GM12878 (cell line): Measurements from ENCODE around the gene ZMIZ1. TPM values are rescaled to one million over a fixed set of nuclear protein-coding genes. Genes with fewer than 3 reads are reported as not detected.

Source experiments
- ATAC-seq: fragments of 200-7000 bp; cut with Tn5 transposase; 3 replicates; pipeline ENCODE4 v1.9.1; 2020; ENCODE audit warnings: mild to moderate bottlenecking, moderate library complexity
- BruUV-seq: library from RNA; stranded (reverse); fragments of 400-500 nt; replicated peaks from 2 replicates; lab custom pipeline; 2021; lab: Mats Ljungman, UMichigan
- CTCF ChIA-PET: fragments of 300-600 bp; sonication (Branson Sonifier 250); formaldehyde crosslinking; extraction: SDS; loops from one replicate; lab custom pipeline; 2021; ENCODE audit warnings: inconsistent platforms; lab: Yijun Ruan, JAX
- POLR2A ChIA-PET: fragments of 350-600 bp; formaldehyde crosslinking; extraction: SDS; loops from one replicate; lab custom pipeline; 2021; ENCODE audit warnings: inconsistent platforms; lab: Charles Lee
- RAD21 ChIA-PET: fragments of 300-600 bp; sonication (Branson Sonifier 250); formaldehyde crosslinking; loops from one replicate; lab custom pipeline; 2023; ENCODE audit warnings: antibody characterized with exemption; ENCODE audit not compliant: unreplicated experiment; lab: Charles Lee
- SMC1A ChIA-PET: fragments of 300-600 bp; sonication (Branson Sonifier 250); formaldehyde crosslinking; loops from one replicate; lab custom pipeline; 2023; ENCODE audit not compliant: unreplicated experiment, uncharacterized antibody; lab: Charles Lee
- DNase-seq: peaks from one replicate; pipeline ENCODE4 v3.0.0-alpha.2; 2011; ENCODE audit warnings: low read depth, low spot score
- FAIRE-seq: peaks from 3 replicates; lab custom pipeline; 2011; peaks lifted over from hg19 to GRCh38; lab: Jason Lieb, UNC
- H2AFZ ChIP-seq: 2 replicates; pipeline ENCODE4 v1.6.0; 2011; ENCODE audit warnings: low read depth, low read length, control low read depth; ENCODE audit not compliant: control insufficient read depth
- H3K27ac ChIP-seq: 2 replicates; pipeline ENCODE4 v1.5.1; 2011; ENCODE audit warnings: control low read depth; ENCODE audit not compliant: control insufficient read depth, insufficient read depth
- H3K27me3 ChIP-seq, 2 experiments: replicated peaks in 1 of 2; 2 replicates each; pipeline versions ENCODE4 v1.6.0 to v1.6.1; 2011; ENCODE audit warnings: low read length in 1 of 2; ENCODE audit not compliant: control insufficient read depth in 2 of 2, insufficient read depth in 2 of 2
- H3K36me3 ChIP-seq, 2 experiments: 2 replicates each; pipeline ENCODE4 v1.5.1; 2011; ENCODE audit warnings: low read length in 1 of 2; ENCODE audit not compliant: control insufficient read depth in 2 of 2, insufficient read depth in 2 of 2
- H3K4me1 ChIP-seq: 2 replicates; pipeline ENCODE4 v1.6.1; 2011; ENCODE audit warnings: mild to moderate bottlenecking, low read length, moderate library complexity, mixed read lengths; ENCODE audit not compliant: control insufficient read depth, insufficient read depth
- H3K4me2 ChIP-seq: 2 replicates; pipeline ENCODE4 v1.6.0; 2011; ENCODE audit warnings: control low read depth; ENCODE audit not compliant: control insufficient read depth, insufficient read depth
- H3K4me3 ChIP-seq: fragments of 200-600 bp; sonication (generic); 2 replicates; pipeline ENCODE4 v1.5.1; 2016
- H3K79me2 ChIP-seq: 2 replicates; pipeline ENCODE4 v1.6.0; 2011; ENCODE audit warnings: low read length; ENCODE audit not compliant: control insufficient read depth, insufficient read depth
- H3K9ac ChIP-seq: 2 replicates; pipeline ENCODE4 v1.8.0; 2011; ENCODE audit warnings: low read length, control low read depth, mixed read lengths; ENCODE audit not compliant: control insufficient read depth, insufficient read depth
- H3K9me3 ChIP-seq: replicated peaks from 3 replicates; pipeline ENCODE4 v1.5.1; 2011; ENCODE audit warnings: mild to moderate bottlenecking, low read length; ENCODE audit not compliant: control insufficient read depth, insufficient read depth
- H4K20me1 ChIP-seq: 2 replicates; pipeline ENCODE4 v1.6.0; 2011; ENCODE audit not compliant: control insufficient read depth, insufficient read depth
- BACH1 ChIP-seq: fragments of 450-650 bp; IDR thresholded peaks from 2 replicates; pipeline ENCODE4 v1.6.1; 2017; ENCODE audit warnings: mild to moderate bottlenecking, borderline replicate concordance
- IRF5 ChIP-seq: fragments of 450-650 bp; IDR thresholded peaks from 2 replicates; pipeline ENCODE4 v1.6.1; 2017; ENCODE audit warnings: borderline replicate concordance
- POLR2AphosphoS2 ChIP-seq: IDR thresholded peaks from 2 replicates; pipeline ENCODE4 v1.6.1; 2011; ENCODE audit warnings: low read depth, mild to moderate bottlenecking, low read length, improper control_type of control experiment, moderate library complexity
- RAD51 ChIP-seq: fragments of 450-650 bp; IDR thresholded peaks from 2 replicates; pipeline ENCODE4 v1.6.1; 2016; ENCODE audit warnings: moderate library complexity, mild to moderate bottlenecking, inconsistent platforms
- SP1 ChIP-seq: IDR thresholded peaks from one replicate; pipeline ENCODE4 v1.6.1; 2011; ENCODE audit warnings: low read depth, low read length
- SREBF2 ChIP-seq: IDR thresholded peaks from 2 replicates; pipeline ENCODE4 v1.6.1; 2012; ENCODE audit warnings: mild to moderate bottlenecking, low read length
- STAT1 ChIP-seq: fragments of 450-650 bp; conservative IDR thresholded peaks from 2 replicates; pipeline ENCODE4 v1.6.1; 2014; ENCODE audit warnings: antibody characterized with exemption, mild to moderate bottlenecking
- ZBTB33 ChIP-seq: fragments of 450-650 bp; IDR thresholded peaks from 2 replicates; pipeline ENCODE4 v1.6.1; 2017; ENCODE audit warnings: mild to moderate bottlenecking
- WGBS: methylation state at CpG from one replicate; pipeline ENCODE4 v1.1.6; 2016; ENCODE audit warnings: low lambda C conversion rate; ENCODE audit not compliant: insufficient replicate concordance, insufficient coverage; ENCODE audit errors: missing lambda C conversion rate; 5-methylcytosine and 5-hydroxymethylcytosine counted together
- in situ Hi-C: fragments of 300-500 bp; cut with MboI; formaldehyde crosslinking; loops from 9 replicates; pipeline ENCODE4 v1.14.3; 2018; ENCODE audit warnings: mixed read lengths
- intact Hi-C: fragments of 100-400 bp; cut with micrococcal nuclease; formaldehyde crosslinking; loops from one replicate; pipeline ENCODE4 v1.14.2; 2022; ENCODE audit not compliant: unreplicated experiment
- polyA plus RNA-seq, 11 experiments: library from polyadenylated mRNA; depleted of rRNA in 4 of 11; unstranded in 6 of 11; stranded (reverse) in 5 of 11; fragments of >200 nt; fragmentation: Nextera tagmentation in 4 of 11; fragmentation: Illumina TruSeq in 1 of 11; extraction: Ambion mirVana in 4 of 11; extraction: Trizol in 1 of 11; gene quantifications; 1 replicate in 1 of 11; 2 replicates in 10 of 11; pipeline versions ENCODE4 v1.2.1 to v1.2.3, GENCODE V29; 2011 to 2016; ENCODE audit warnings: inconsistent platforms in 2 of 11, missing spikeins in 2 of 11, low read depth in 1 of 11
- total RNA-seq, 4 experiments: library from RNA; depleted of rRNA in 3 of 4; stranded (reverse); fragments of >200 nt in 3 of 4; fragmentation: Illumina TruSeq in 1 of 4; extraction: Trizol in 1 of 4; gene quantifications; 2 replicates each; pipeline versions ENCODE4 v1.2.1 to v1.2.3, GENCODE V29; 2013 to 2021

The ZMIZ1 gene
- total and polyA plus RNA-seq, 10 of the 15 experiments (the other 5 are each of a cell fraction or from before 2014, with no cell fraction given), result 3.1 to 82.3 (median 14.9) TPM

- no peak for FAIRE-seq
- no peak overlapping the region for H3K9ac ChIP-seq
- no peak for TF ChIP-seq ZBTB33
- TF ChIP-seq POLR2AphosphoS2, result no peak
- no peak for TF ChIP-seq STAT1
- no peak for TF ChIP-seq SREBF2
- no peak for TF ChIP-seq BACH1
- TF ChIP-seq IRF5, result no peak
- TF ChIP-seq SP1, result no peak
- no peak for TF ChIP-seq RAD51
- TF ChIP-seq, all 136 proteins: peak for 0
- Histone ChIP-seq H3K4me1 (peaks cover 52% of the 10 kb centered on the region), H3K9me3 (no peaks in the 10 kb centered on the region; the same call in 2 of the 3 replicates), H3K4me2 (no peak overlapping the region), H2AFZ (no peak overlapping the region), H4K20me1 (no peaks in the 10 kb centered on the region), H3K4me3 (no peak overlapping the region), H3K27me3 (no peaks in the 10 kb centered on the region), H3K79me2 (no peaks in the 10 kb centered on the region), H3K36me3 (no peaks in the 10 kb centered on the region), H3K27ac (no peak overlapping the region)
- CTCF ChIA-PET, result interaction anchor here (0.9 to 1.7 kb wide), 2 partner anchors 11 to 24 kb away, joined by 3 to 6 read pairs; no protein-coding TSS in a partner anchor
- SMC1A ChIA-PET, result interaction anchor here (0.8 to 3.5 kb wide), 6 partner anchors 10 to 71 kb away, joined by 3 to 16 read pairs (median 6); no protein-coding TSS in a partner anchor
- intact Hi-C loops, result no loop called here
- RAD21 ChIA-PET, result no interaction called here
- POLR2A ChIA-PET, result interaction anchor here (0.8 kb wide), 1 partner anchor 11 kb away, joined by 3 read pairs; no protein-coding TSS in a partner anchor
- no peak for DNase-seq
- no peak for ATAC-seq
- BruUV-seq, result no TSS peak
- in situ Hi-C loops, result no loop called here
- 100% methylated on average over 2 of the region's 2 CpGs for WGBS
Observed at GRCh38 chr10:79320316-79320715, 251.6 kb downstream of the ZMIZ1 start.
